DMS53 treated with DMSO at 0.1 percent for 48 hours (cell line): ENCODE measurements around the gene N4BP2L1.

Experiments used
- DNase-seq: peaks from one replicate; lab custom pipeline; 2025; ENCODE audit not compliant: unreplicated experiment; lab: John Stamatoyannopoulos, UW

Gene N4BP2L1

DNA sequence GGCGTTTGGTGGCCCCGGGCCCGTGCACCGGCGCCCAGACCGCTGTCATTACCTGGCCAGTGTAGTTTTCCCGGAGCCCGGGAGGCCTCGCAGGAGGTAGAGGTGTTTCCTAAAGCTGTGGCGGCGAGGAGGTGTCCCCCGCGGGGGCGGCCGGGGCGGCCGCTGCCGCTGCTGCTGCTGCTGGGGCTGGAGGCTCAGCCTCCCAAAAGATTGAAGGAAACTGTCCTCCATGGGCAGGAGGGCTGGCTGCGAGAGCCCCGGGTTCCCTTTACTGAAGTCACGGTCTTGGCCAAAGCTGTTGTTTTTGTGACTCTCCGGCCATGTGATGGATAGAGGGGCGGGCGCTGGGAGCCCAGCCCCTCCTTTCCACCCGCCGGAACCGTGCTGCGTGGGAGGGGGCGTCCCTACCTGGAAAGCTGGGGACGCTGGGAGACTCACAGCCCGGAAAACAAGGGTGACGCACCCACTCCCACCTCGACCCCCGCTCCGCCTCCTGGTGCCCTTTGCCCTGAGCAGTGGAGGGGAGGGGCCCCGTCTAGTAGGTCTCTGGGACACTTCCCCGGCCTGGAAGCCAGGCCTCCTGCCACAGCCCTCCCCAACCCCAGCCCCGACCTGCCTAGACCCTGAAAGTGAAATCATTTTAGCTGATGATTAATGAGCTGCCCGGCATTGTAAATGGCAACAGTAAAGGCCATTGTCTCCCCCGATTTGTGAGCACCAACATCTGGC lies at the start of gene N4BP2L1:
N4BP2L1 (minus strand) TSS at position 279 of the 729 bp plus-strand sequence; CDS start at position 231, 48 bp downstream.
- DNase-seq: peak; percentile 24

DNA sequence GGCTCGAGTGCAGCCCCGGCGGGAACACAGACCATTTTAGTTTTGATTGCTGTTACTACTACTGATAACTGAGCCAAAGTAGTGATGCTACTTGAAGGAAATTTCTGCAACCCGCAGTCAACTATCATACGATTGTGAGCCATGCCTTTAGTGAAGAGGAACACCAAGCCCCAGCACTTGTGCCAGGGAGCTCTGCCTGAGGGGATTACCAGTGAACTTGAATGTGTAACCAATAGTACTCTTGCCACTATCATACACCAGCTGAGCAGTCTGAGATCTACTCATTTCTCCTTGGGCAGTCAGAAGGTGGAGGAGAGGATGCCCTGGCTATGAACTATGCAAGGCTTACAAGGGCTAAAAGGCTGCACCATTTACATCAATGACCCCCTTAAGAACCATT lies 49.0 kb upstream of the N4BP2L1 start:
- DNase-seq: no peak

DNA sequence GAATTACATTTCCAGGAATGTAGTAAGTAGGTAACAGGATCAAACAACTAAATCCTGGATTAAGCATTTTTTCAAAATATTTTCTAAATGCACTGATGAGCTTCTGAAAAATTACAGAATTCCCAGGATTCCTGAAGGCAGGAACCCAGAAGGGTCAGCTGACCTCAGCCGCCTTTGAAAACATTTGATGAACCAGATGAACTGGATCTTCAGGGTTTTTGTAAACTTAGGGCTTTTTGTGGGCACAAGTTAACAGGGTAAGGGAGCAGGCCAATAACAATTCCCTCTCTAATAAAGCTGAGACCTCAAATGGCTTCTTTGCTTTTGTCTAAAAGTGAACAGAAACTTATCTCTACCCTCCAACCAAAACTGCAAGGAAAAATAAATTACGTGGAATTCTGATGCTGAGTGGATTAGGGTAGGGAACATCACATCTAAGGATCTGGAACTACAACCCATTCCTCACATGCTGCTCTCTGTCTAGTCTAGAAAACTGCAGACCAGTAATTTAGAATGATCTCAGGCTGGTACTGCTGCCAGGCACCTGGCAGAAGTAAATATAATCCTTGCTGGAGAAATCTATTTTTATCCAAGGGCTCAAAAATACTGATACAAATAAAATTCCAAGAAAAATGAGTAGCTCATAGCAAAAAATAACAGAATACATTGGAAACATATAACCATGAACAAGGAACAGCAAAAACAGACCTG lies 48.2 kb upstream of the N4BP2L1 start:
- no peak for DNase-seq

DNA sequence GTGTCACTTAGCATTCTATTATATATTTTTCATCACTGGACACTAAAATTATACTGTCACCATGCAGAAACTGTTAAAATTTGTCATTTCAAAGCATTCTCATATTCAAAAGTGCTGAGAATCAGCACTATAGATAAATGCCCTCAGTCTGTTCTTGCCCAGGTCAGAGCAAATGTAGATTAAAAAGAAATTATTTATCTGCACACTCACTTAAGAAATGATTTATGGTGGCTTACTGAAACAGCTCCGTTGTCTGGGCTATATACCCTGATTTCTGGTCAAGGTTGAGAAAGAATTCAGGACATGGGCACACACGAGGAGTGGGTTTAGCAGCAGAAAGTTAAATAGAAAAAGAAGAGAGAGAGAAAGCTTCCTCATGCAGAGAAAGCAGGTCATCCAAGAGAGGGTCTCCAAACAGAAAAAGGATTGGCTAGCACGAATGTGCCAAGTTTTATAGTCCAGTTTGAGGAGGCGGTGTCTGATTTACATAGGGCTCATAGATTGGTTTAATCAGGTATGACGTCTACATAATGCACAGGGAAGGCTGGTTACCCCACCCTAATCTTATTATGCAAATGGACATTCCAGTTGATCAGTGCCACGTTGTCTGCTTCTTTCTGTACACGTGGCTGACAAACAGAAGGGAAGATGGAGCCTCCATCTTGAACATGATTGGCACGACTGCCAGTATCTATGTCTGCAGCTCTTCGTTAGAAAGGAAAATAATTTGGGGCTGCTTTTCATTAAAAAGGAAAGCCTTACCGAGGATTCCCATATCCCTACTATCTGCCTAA lies 47.3 kb upstream of the N4BP2L1 start:
- no peak for DNase-seq

DNA sequence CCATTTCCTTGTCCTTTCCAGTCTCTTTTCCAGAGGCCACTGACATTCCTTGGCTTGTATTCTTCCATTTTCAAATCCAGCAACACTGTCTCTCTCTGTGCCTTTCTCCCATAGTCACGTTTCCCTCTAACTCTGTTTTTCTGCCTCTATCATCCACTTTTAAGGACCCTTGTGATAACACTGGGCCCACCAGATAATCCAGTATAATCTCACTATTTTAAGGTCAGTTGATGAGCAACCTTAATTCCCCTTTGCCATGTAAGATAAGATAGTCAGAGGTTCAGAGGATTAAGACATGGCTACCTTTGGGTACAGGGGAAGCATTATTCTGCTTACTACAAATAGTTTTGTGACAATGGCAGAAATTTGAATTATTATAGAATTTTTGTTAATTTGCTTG lies 45.7 kb upstream of the N4BP2L1 start:
- no peak for DNase-seq

DNA sequence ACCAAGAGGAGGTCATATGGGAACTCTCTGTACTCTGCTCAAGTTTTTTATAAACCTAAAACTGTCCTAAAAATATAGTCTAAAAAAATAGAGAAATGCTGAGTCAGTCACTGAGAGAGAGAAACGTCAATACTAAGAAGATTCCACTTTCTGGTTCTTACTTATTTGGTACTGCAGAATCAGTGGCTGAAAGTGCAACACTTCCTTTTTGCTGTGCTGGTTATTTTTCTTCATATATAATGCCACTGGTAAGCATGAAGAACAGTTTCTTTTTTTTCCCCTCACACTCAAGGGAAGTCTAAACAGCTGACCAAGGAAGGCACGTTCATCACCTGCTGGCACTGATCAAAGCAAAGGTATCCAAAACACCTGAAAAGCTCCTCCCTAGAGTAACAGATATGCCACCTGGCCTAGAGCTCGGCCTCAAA lies 44.3 kb upstream of the N4BP2L1 start:
- no peak for DNase-seq

DNA sequence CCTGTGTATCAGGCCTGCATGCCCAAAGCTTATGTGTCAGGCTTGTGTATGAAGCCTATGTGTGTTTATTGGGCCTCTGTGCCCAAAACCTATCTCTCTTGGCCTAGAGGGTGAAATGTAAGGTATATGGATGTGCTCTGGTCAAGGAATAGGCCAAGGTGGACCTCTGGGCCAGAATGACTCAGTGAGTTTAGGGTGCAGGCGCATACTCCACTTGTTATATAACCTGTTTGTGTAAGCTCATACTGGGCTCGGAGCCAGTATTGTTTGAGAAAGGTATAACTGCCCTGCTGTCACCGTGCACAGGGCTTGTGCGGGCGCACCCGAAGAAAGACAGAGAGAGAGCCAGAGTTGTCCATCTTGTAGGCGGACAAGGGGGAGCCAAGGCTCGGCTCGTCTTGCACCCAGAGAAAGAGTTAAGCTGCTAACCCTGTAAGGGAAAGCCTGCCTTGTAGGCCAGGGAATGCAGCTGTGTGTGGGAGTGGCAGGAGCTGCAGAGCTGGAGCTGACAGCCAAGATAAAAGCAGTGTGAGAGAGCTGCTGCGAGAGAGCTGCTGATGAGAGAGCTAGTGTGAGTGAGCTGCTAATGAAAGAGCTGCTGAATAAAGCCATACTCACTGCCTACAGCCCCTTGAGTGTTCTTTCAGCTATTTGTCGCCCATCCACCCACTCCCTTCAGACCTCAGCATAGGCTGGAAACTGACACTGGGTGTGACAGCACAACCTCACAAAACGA lies 43.4 kb upstream of the N4BP2L1 start:
- DNase-seq: no peak

DNA sequence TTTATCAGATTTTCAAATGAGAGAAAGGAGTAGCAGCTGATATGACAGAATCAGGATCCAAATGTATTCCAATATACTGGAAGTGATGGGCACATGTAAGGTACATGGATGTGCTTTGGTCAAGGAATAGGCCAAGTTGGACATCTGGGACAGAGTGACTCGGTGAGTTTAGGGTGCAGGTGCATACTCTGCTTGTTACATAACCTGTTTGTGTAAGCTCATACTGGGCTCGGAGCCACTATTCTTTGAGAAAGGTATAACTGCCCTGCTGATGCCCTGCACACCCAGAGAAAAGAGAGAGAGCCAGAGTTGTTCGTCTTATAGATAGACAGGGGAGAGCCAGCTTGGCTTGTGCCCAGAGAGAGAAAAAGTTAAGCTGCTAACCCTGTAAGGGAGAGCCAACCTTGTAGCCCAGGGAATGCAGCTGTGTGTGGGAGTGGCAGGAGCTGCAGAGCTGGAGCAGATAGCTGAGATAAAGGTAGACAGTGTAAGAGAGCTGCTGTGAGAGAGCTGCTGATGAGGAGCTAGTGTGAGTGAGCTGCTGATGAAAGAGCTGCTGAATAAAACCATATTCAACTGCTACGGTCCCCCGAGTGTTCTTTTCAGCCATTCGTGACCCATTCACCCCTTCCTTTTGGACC lies 40.7 kb upstream of the N4BP2L1 start:
- DNase-seq: no peak

DNA sequence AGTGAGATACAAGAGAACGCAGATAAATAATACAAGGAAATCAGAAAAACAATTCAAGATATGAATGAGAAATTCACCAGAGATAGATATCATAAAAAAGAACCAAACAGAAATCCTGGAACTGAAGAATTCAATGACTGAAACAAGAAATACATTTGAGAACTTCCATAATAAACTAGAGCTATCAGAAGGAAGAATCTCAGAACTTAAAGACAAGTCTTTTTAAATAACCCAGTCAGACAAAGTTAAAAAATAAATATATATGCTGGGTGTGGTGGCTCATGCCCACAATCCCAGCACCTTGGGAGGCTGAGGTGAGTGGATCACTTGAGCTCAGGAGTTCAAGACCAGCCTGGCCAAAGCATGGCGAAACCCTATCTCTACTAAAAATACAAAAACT lies 28.7 kb upstream of the N4BP2L1 start:
- no peak for DNase-seq

DNA sequence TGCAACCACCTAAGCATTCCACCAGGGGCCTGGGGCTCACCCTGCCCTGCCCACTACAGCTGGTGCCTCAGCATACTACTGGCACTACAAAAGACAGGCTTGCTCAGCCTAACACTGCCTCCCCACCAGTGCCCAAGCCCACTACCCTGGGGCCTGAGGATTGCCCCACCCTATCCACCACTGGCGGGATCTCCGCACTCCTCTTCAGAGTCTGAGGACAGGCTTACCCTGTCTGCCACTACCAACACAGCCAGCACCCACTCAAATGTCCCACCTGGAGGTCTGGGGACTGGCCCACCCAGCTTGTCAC lies 27.6 kb upstream of the N4BP2L1 start:
- no peak for DNase-seq

DNA sequence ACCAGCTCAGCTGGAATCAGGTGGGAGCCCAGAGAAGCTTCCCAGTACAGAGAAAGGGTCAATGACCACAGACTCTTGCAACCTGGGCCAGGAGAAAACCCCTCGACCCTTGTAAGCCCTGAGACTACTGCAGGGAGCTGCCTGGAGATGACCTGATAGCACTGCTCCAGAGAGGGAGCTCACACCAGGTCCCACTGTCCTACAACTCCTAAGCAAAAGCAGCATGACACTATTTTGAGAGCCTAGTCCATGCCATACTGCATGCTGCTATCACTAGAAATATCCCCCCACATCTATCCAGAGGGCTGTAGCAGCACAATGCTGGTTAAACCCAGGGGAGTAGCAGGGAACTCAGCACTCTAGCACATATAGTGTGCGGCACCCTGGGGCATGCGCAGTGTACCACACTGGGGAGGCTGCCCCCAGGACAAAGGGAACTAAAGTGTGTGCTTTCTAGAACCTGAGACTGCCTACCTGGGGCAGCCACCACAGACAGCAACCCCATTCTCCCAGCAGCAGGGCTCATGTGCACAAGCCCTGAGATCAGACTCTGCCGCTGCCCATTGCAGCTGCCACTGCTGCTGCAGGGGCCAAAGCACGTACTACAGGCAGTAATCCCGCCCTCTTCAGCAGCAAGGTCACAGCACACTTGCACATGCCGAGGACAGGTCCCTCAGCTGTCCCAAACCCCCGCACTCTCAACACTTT lies 27.1 kb upstream of the N4BP2L1 start:
- DNase-seq: no peak

DNA sequence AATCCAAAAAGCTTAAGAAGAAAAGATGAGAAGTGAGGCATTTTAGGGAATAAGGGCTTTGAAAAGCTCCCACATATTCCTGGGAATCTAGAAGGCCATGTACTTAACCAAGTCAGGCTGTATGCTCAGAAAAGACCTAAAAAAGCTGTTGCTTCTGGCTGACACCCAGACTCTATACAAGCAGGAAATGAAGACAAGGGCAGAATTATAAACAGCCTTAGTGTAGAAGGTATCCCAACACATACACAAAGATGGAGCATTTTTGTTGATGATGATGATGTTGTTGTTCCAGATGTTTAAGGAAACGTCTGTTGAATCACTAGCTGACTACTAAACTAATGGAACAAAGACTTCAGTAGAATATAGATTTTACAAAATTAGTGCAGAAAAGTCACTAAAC lies 26.1 kb upstream of the N4BP2L1 start:
- DNase-seq: no peak

DNA sequence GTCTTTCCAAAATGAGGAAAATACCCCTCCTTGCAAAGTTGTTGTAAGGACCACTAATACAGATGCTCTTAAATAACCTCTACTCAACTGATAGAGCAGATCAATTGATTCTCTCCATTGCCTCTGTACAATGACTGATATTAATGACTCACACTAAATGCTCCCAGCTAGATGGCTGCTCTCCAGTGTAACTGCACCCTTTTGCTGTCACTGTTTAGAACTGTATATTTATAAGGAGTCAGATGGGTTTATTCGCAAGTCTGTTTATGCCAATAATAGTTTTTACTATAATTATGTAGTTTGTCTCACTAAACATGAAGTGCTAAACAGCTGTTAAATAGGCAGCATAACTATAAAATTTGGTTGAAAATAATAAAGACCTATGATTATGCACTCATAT lies 21.0 kb upstream of the N4BP2L1 start:
- DNase-seq: no peak

DNA sequence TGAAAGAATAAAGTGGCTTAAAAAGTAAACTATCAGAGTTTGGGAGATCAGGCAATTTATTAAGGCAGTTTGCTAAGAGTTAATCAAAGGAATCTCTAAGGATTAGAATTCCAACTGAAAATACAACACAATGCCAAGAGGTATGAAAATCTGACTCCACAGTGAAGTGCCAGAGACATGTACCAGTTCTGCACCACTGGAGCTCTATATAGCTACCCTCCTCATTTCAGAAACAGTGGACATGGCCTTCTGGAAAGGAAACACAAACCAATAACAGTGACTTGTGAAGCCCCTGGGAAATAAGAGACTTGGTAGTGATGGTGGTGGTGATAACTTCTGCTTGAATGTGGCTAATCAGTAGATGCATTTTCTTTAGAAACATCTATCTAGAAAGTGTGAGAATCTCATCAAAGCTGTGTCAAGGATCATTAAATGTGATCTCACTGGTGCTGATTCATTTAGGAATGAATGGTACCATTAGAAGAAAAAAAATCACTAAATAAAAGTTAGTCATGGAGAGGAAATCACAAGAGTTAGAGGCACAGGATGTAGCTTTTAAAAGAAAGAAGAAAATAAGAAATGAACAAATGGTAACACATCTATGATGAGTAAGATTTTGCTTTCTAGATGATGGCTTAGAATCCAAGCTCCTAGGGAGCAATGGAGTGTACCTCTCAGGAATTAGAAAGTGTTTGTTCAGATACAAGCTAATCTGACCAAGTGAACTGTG lies 20.1 kb upstream of the N4BP2L1 start:
- no peak for DNase-seq

DNA sequence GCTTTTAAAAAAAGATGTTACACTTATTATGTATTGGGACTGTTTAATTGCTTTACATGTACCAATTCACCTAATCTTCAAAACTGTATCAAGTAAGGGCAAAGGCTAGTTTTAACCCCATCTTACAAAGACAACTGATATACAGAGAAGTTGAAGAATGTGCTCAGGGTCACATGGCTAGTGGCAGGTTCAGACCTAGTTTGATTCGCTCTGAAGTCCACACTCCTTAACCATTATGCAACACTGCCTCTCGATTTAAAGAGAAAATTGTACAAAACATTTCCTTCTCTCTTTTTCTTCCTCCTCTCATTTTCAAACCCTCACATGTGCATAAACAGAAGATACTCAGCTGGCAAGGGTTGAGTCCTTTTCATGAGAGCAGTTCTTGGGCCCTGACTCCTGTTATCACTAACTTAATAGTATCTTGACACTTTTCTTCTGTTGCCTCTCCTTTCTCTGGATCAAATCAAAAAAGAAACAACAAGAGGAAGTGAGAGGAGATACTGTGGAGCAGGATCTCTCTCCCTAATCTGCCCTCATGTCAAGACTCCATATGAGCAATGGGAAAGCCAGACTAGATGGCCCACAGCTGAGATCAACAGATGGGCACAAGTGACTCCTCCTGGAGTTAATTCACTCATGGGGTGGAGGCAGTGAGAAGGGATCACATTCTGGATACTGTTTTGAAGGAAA lies 19.0 kb upstream of the N4BP2L1 start:
- DNase-seq: no peak

DNA sequence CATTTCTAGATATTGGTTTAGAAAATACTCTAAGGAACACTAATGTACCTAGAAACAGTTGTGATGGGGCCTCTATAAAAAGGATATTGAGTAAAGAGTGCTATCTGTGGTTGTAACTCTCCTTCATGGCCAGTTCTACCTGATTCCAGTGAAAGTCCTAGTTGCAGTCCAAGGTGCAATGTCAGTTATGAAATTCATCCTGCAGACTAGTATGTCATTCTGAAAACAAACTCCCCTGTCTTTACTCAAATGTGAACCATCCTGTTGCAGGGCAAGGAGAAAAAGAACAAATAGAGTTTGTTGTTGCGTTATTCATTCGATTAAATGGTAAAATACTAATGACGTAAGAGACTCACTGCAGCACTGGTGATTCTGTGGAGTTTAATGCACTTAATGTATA lies 18.3 kb upstream of the N4BP2L1 start:
- no peak for DNase-seq

DNA sequence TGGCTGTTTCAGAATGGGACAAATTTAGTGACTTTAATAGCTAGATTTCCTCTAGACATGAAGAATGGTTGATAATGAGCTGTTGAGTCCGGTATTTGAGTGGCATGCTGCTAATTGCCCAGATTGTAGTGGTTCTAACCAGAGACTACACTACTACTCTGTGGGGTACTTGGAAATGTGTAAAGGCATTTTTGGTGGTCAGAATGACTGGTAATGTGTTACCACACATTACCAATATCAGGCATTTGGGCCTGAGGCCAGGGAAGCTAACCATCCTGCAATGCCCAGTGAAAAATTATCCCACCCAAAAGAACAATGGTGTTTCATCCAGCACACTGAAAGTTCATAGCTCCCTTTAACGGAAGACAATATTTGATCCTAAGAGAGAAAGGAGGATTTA lies 17.5 kb upstream of the N4BP2L1 start:
- no peak for DNase-seq

DNA sequence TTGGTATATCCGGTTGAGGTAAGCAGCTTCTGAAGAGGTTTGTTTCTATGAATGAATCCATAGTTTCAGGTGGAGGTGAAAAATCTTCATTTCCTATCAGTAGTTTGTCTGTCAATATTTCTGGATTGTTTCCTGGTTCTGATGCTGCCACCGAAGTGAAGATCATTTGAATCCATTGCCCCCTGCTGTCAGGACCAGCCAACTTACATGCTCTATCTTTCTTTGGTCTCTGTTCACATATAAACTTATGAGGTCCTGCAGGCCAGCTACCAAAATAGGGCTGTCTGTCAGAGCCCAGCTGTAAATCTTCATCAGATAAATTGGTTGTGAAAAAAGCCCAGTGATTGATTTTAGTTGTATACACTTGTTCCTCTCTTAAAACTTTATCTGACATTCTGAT lies 15.2 kb upstream of the N4BP2L1 start:
- peak; percentile 62 for DNase-seq

DNA sequence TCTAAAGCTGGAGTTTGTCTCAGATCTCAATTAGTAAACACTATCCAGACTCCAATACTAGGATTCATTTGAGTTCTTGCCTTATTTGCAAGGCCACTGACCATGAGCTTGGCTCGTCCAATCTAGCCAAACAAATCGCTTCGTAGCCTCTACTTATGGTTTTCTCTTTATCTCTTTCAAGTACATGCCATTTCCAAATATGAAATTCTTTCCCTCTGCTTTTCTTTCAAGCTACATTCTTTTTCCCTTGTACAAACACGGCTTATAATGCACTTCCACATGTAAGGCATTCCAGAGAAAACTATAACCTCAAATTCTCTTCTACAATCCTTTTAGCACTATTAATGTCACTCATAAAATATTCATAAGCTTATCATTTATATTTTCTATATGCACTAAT lies 10.9 kb upstream of the N4BP2L1 start:
- DNase-seq: no peak
